ENCODE results near the gene GPRASP2.
"Not testable (repeated sequence)": the region's sequence is repeated elsewhere in the genome, so short reads cannot be mapped to it uniquely, and the experiment has no call there.

Gene GPRASP2

DNA sequence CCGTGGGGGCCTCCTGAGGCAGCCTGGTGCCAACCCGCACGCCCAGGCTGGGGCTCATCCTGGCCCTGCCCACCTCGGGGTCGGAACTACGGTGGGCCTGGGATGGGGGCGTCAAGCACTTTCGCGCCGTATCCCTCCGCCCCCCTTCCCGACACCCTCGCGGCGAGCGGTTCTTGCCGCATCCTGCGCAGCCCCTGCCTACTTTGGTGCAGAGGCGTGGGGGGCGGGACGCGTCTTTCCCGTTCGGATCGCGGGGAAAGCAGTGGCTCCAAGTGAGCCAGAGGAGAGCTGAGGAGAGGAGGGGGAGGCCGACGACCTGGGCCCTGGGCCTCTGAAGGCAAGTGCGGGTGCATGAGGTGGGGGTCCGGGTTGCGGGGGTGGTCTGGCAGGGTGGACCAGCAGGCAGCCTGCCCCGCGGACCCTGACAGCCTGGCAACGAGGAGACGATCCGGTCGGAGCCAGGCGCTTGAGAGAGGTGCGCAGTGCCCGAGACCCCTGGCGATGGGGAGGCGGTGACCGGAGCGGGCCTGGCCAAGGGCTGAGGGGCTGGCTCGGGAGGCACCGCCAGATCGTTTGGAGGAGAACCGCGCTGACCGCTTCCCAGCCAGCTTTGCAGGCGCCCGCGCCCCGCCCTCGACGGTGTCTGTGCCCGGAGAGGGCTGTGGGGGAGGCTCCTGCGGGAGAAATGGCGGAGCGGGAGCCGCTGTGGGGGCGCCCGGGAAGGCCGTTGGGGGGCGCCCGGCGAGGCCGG, at the start of gene GPRASP2:
Gene GPRASP2, plus strand, starts transcription at position 233 of the 751 bp plus-strand sequence. CDS start 2,422 bp downstream, outside the sequence.
- DNase-seq (ENCODE audit: low read depth) = no peak

DNA sequence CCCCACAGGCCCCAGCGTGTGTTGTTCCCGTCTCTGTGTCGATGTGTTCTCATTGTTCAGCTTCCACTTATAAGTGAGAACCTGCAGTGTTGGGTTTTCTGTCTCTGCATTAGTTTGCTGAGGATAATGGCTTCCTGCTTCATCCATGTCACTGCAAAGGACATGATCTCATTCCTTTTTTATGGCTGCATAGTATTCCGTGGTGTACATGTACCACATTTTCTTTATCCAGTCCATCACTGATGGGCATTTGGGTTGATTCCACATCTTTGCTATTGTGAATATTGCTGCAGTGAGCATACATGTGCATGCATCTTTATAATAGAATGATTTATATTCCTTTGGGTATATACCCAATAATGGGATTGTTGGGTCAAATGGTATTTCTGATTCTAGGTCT, 48.4 kb upstream of the GPRASP2 start:
- DNase-seq (ENCODE audit: low read depth) = not testable (repeated sequence)

GRCh38 chrX:102667034-102667433, 45.2 kb upstream of the GPRASP2 start:
- not testable (repeated sequence) for DNase-seq (ENCODE audit: low read depth)

DNA sequence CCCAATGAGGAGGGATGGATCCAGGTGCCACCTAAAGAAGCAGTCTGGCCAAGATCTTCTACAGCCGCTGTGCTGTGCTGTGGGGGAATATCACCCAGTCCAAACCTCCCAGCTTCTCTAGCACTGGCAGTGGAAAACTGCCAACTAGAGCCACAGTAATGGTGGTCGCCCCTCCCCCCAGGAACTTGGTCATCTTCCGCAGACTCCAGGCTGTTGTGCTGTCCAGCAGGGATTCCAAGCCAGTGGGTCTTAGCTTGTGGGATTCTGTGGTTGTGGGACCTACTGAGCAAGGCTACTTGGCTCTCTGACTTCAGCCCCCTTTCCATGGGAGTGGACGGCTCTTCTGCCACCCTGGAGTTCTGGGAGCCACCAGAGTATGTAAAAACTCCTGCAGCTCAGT, 42.7 kb upstream of the GPRASP2 start:
- DNase-seq (ENCODE audit: low read depth) = no peak

DNA sequence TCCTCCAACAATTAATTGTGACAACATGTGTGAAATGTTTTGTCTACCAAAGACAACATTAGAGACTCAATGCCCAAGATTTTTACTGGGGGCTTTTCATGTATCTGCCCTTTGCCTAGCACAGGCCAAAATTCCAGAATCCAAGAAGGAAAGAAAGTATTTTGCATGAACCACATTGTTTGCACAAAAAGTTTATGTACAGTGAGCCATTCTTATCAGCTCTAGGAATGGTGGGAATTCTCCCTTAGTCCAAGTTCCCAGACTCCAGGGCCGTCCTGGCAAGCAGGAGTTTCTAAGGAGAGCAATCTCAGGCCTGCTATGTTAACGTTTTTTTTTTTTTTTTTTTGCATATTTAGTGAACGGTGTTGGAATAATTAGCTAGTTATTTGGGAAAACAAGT, 39.4 kb upstream of the GPRASP2 start:
- DNase-seq (ENCODE audit: low read depth) = no peak

DNA sequence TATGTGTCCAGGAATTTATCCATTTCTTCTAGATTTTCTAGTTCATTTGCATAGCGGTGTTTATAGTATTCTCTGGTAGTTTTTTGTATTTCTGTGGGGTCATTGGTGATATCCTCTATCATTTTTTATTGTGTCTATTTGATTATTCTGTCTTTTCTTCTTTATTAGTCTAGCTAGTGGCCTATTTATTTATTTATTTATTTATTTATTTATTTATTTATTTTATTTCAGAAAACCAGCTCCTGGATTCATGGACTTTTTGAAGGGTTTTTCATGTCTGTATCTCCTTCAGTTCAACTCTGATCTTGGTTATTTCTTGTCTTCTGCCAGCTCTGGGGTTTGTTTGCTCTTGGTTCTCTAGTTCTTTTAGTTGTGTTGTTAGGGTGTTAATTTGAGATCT, 34.8 kb upstream of the GPRASP2 start:
- DNase-seq (ENCODE audit: low read depth) = not testable (repeated sequence)

DNA sequence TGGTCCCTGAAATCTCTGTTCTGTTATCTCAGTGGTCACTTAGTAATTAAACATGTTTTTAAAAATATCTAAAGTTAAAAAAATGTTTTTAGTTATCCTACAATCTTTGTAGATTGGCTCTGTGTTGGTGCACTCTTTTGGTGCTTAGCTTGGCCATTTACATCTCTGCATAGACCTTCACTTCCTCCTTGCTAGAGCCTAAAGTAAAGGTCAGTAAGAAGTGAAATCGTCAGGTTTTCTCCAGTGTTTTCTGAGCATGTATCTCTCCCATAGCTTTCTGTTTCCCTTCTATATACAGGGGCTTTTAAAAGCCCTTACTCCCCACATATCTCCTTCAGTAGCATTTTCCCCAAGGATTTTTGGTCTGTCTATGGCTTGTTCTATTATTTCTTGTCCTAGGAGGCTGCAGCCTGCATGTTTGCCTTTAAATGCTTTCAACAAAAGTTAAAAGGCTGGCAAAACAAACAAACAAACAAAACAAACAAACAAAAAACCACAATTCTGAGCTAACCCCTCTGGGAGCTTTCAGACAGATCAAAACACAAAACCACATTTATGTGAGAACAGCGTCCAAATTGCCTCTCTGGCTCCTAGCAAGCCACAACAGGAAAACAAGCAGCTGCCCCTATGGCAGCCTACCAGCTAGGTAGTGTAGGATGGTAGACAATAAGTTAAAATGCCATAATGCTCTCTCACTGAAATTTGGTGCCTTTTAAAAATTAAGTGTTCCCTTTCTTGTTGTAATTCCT, 27.3 kb upstream of the GPRASP2 start:
- DNase-seq (ENCODE audit: low read depth) = no peak

GRCh38 chrX:102694749-102695148, 17.5 kb upstream of the GPRASP2 start:
- no peak for DNase-seq (ENCODE audit: low read depth)

DNA sequence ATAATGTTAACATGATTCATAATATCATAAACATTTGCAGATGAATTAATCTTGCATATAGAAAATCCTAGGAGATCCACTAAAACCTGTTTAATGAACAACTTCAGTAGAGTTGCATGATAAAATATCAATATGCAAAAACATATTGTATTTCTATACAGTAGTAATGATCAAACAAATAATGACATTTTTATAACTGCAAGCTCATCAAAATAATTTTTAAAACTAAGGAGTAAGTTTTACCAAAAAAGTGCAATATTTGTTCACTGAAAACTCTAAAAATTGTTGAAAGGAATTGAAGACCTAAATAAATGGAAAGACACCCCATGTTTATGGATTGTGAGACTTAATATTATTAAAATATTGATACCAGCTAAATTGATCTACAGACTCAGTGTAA, 15.9 kb upstream of the GPRASP2 start:
- no peak for DNase-seq (ENCODE audit: low read depth)

DNA sequence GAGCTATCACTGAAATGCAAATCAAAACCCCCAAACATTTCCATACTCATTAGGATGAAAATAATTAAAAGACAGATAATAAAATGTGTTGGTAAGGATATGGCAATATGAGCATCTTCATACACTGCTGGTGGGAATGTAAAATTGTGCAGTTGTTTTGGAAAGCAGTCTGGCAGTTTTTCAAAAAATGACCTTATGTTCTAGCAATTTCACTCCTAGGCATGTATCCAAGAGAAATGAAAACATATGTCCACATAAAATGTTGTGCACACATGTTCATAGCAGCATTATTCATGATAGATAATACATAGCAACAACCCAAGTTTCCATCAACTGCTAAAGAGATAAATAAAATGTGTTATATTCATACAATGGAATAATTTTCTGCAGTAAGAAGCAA, 14.8 kb upstream of the GPRASP2 start:
- no peak for DNase-seq (ENCODE audit: low read depth)

DNA sequence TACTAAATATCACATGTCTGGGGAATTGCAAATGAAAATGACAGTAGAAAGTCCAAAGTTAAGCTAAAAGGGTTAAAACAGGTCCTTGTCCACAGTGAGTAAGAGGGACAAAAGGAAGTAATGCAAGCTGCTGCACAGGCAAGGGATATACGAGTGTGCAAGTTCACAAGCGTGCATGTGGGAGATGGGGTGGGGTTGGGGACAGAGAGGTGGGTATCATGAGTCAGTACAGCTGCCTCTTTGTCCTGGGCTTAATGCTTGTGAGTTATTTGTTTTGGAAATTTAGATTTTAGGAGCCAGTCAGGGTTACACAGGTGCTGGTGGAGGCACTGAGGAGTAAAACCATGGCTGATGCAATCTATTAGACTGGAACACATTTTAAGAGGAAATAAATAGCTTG, 3.3 kb upstream of the GPRASP2 start:
- no peak for DNase-seq (ENCODE audit: low read depth)

DNA sequence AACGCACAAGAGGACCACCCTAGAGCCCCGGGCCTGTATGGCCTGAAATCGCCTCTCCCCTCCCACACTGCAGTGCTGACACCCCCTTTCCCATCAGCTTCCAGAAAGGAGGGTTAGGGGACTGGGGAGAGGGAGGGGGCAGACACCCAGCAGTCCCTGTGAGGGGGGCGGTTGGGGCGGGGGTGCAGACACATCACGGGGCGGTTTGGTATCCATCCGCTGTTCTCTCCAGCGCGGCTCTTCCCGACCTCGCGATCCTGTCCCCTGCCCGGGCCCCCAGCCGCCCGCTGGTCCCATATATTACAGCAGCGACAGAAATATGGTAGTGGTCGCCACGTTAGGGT, 404 bp upstream of the GPRASP2 start:
- no peak for DNase-seq (ENCODE audit: low read depth)

DNA sequence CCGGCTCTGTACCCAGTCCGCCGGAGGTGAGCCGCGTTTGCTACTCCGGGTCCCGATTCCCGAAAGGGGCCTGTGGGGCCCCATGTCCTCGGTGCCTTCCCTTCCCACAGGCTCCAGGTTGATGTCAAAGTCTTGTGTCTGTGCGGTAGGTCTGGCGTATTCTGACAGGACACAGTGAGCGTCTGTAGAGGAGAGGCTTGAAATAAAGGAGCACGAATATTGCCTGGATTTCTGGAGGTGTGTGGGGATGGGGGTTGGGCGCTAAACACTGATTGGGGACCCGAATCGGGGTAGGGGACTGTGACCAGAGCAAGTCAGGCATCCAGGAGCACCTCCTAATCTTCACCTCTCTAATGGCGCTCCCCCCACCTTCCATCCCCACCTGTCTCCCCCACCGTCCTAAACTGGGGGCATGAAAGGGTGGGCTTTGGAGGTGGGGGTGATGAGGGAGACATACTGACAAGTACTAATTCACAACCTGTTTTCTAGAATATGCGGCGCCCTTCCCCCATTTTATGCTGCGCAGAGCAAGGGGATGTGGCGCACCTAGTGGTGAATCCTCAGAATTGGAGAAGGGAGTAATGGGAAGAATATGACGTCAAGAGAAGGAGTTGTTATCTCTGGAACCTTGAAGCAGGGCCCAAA, 855 bp downstream of the GPRASP2 start:
- DNase-seq (ENCODE audit: low read depth) = no peak

GRCh38 chrX:102714994-102715393, 2.7 kb downstream of the GPRASP2 start:
- no peak for DNase-seq (ENCODE audit: low read depth)

DNA sequence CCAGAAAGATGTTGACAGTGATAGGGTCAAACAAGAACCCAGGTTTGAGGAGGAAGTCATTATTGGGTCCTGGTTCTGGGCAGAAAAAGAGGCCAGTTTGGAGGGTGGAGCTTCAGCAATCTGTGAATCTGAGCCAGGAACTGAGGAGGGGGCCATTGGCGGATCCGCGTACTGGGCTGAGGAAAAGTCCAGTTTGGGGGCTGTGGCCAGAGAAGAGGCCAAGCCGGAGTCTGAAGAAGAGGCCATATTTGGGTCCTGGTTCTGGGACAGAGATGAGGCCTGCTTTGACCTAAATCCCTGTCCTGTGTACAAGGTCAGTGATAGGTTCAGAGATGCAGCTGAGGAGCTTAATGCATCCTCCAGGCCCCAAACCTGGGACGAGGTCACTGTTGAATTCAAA, 3.7 kb downstream of the GPRASP2 start:
- DNase-seq (ENCODE audit: low read depth) = no peak

DNA sequence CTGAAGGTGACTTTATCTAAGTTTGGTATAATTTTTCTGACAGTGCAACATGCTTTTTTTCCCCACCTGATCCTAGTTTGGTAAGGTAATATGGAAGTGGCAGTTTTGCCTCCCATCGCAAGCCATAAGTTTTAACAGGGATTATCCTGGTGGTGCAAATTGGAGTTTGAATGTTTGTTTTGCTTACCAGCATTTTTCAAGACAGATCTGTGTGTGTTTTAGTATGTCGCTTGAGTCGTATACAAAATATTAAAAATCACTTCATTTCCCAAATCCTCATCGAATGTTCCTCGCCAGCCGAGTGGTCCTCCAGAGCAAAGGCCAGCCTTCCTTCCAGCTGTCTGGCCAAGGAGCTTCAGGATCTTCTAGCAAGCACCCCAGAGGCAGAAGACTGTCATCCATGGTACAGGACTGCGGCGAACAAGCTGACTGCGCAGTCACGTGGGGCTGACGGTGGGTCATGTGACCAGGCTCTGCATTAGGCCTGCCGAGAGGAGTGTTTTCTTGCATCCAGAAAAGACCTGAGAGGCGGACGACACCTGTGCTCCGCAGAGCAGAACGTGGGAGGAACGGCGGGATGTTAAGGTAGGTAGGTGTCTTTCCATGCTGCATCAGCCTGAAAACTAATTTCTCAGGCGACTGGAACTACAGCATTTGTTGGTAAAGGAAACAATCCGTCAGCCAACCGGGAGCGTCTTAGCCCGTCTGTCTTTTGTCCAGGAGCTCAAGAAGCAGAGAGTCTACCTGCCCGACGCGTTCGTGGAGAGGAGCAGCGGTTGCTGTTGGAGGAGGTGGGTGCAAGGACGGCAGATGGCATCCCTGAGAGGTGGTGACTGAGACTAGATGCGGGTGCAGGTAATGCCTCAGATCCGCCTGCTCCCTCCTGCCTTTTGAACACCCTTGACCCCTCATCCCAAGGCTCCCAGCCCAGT, 8.3 kb downstream of the GPRASP2 start, which contains the start of gene GPRASP3:
Gene GPRASP3, plus strand, starts transcription at position 507 of the 932 bp plus-strand sequence. CDS start 28,253 bp downstream, outside the sequence.
- DNase-seq (ENCODE audit: low read depth) = no peak

GRCh38 chrX:102721169-102721506, 8.9 kb downstream of the GPRASP2 start:
- not testable (repeated sequence) for DNase-seq (ENCODE audit: low read depth)

GRCh38 chrX:102723456-102723855, 11.2 kb downstream of the GPRASP2 start:
- DNase-seq (ENCODE audit: low read depth) = no peak

- no peak for DNase-seq (ENCODE audit: low read depth)
Observed at GRCh38 chrX:102727761-102728160, 15.5 kb downstream of the GPRASP2 start.

DNA sequence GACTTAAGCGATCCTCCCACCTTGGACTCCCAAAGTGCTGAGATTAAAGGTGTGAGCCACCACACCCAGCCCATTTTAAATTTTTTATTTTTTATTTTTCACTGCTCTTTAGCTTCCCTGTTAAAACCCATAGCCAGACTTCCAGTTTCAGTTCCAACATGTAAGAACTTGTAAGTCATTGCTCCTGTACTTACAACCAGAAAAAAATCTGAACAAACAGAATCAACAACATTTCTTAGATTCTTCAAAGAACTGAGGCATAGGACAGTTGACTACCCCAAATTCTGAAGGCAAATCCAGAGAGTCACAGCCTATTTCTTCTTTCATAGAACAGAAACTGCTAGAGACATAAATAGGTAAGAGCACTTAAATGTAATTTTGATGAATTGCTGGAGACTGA, 16.4 kb downstream of the GPRASP2 start:
- DNase-seq (ENCODE audit: low read depth) = no peak

- no peak for DNase-seq (ENCODE audit: low read depth)
Observed at GRCh38 chrX:102739657-102740056, 27.4 kb downstream of the GPRASP2 start.

GRCh38 chrX:102744307-102744706, 32.1 kb downstream of the GPRASP2 start:
- no peak for DNase-seq (ENCODE audit: low read depth)

Data from GM04504 (cell line).